HEK293 (cell line): ENCODE results near the gene EIF2S3.

Experiments
- SP7 ChIP-seq: fragments of 450-650 bp; formaldehyde crosslinking; IDR thresholded peaks from 2 replicates; pipeline ENCODE4 v1.5.1; 2016; ENCODE audit warnings: missing biosample characterization, missing genetic modification characterization
- ZNF302 ChIP-seq: fragments of 450-650 bp; formaldehyde crosslinking; IDR thresholded peaks from 2 replicates; pipeline ENCODE4 v1.5.1; 2016; ENCODE audit warnings: missing biosample characterization, missing genetic modification characterization, low read depth
- ZNF404 ChIP-seq: fragments of 450-650 bp; formaldehyde crosslinking; IDR thresholded peaks from 2 replicates; pipeline ENCODE4 v1.5.1; 2017; ENCODE audit warnings: missing biosample characterization, missing genetic modification characterization
- ZNF707 ChIP-seq: fragments of 450-650 bp; formaldehyde crosslinking; IDR thresholded peaks from 2 replicates; pipeline ENCODE4 v1.5.1; 2016; ENCODE audit warnings: missing biosample characterization, missing genetic modification characterization
- TF ChIP-seq, protein P1 (sequence below): fragments of 450-650 bp; formaldehyde crosslinking; IDR thresholded peaks from 2 replicates; pipeline ENCODE4 v1.5.1; 2016; ENCODE audit warnings: missing biosample characterization, missing genetic modification characterization
- TF ChIP-seq, protein P2 (sequence below): fragments of 450-650 bp; formaldehyde crosslinking; IDR thresholded peaks from 2 replicates; pipeline ENCODE4 v1.5.1; 2016; ENCODE audit warnings: missing biosample characterization, missing genetic modification characterization
- TF ChIP-seq, protein P3 (sequence below): fragments of 450-650 bp; formaldehyde crosslinking; IDR thresholded peaks from 2 replicates; pipeline ENCODE4 v1.5.1; 2016; ENCODE audit warnings: missing biosample characterization, missing genetic modification characterization, low read depth
- TF ChIP-seq, protein P4 (sequence below): fragments of 450-650 bp; formaldehyde crosslinking; IDR thresholded peaks from 2 replicates; pipeline ENCODE4 v1.5.1; 2017; ENCODE audit warnings: missing biosample characterization, missing genetic modification characterization

DNA sequence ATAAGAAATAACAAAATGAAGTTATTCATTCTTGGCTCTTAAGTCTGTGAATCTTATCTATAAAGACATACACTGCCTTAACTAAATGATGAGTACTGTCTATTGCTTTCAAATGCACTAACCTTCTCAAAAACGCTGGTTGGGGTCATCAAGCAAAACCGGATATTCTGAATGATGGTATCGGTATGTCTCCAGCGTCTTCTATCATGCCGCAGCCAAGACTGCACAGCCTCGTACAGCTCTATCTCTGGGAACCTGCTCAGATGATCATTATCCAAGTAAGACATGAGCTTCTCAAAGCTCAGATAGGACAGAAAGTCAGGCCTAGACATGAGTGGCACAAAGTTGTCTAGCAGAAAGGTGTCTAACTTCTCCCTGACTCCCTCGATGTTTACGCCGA is 48.9 kb upstream of the EIF2S3 start:
- TF ChIP-seq, protein P1, sequence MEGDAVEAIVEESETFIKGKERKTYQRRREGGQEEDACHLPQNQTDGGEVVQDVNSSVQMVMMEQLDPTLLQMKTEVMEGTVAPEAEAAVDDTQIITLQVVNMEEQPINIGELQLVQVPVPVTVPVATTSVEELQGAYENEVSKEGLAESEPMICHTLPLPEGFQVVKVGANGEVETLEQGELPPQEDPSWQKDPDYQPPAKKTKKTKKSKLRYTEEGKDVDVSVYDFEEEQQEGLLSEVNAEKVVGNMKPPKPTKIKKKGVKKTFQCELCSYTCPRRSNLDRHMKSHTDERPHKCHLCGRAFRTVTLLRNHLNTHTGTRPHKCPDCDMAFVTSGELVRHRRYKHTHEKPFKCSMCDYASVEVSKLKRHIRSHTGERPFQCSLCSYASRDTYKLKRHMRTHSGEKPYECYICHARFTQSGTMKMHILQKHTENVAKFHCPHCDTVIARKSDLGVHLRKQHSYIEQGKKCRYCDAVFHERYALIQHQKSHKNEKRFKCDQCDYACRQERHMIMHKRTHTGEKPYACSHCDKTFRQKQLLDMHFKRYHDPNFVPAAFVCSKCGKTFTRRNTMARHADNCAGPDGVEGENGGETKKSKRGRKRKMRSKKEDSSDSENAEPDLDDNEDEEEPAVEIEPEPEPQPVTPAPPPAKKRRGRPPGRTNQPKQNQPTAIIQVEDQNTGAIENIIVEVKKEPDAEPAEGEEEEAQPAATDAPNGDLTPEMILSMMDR (tag by site-specific recombination): no peak
- TF ChIP-seq, protein P2, sequence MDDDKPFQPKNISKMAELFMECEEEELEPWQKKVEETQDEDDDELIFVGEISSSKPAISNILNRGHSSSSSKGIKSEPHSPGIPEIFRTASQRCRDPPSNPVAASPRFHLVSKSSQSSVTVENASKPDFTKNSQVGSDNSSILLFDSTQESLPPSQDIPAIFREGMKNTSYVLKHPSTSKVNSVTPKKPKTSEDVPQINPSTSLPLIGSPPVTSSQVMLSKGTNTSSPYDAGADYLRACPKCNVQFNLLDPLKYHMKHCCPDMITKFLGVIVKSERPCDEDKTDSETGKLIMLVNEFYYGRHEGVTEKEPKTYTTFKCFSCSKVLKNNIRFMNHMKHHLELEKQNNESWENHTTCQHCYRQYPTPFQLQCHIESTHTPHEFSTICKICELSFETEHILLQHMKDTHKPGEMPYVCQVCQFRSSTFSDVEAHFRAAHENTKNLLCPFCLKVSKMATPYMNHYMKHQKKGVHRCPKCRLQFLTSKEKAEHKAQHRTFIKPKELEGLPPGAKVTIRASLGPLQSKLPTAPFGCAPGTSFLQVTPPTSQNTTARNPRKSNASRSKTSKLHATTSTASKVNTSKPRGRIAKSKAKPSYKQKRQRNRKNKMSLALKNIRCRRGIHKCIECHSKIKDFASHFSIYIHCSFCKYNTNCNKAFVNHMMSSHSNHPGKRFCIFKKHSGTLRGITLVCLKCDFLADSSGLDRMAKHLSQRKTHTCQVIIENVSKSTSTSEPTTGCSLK (tag by site-specific recombination): no peak
- TF ChIP-seq ZNF404 (tag by site-specific recombination) (no peak), ZNF707 (tag by site-specific recombination) (no peak), ZNF302 (tag by site-specific recombination) (no peak), SP7 (tag by site-specific recombination) (no peak)
- TF ChIP-seq, protein P3, sequence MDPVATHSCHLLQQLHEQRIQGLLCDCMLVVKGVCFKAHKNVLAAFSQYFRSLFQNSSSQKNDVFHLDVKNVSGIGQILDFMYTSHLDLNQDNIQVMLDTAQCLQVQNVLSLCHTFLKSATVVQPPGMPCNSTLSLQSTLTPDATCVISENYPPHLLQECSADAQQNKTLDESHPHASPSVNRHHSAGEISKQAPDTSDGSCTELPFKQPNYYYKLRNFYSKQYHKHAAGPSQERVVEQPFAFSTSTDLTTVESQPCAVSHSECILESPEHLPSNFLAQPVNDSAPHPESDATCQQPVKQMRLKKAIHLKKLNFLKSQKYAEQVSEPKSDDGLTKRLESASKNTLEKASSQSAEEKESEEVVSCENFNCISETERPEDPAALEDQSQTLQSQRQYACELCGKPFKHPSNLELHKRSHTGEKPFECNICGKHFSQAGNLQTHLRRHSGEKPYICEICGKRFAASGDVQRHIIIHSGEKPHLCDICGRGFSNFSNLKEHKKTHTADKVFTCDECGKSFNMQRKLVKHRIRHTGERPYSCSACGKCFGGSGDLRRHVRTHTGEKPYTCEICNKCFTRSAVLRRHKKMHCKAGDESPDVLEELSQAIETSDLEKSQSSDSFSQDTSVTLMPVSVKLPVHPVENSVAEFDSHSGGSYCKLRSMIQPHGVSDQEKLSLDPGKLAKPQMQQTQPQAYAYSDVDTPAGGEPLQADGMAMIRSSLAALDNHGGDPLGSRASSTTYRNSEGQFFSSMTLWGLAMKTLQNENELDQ (tag by site-specific recombination): no peak
- TF ChIP-seq, protein P4, sequence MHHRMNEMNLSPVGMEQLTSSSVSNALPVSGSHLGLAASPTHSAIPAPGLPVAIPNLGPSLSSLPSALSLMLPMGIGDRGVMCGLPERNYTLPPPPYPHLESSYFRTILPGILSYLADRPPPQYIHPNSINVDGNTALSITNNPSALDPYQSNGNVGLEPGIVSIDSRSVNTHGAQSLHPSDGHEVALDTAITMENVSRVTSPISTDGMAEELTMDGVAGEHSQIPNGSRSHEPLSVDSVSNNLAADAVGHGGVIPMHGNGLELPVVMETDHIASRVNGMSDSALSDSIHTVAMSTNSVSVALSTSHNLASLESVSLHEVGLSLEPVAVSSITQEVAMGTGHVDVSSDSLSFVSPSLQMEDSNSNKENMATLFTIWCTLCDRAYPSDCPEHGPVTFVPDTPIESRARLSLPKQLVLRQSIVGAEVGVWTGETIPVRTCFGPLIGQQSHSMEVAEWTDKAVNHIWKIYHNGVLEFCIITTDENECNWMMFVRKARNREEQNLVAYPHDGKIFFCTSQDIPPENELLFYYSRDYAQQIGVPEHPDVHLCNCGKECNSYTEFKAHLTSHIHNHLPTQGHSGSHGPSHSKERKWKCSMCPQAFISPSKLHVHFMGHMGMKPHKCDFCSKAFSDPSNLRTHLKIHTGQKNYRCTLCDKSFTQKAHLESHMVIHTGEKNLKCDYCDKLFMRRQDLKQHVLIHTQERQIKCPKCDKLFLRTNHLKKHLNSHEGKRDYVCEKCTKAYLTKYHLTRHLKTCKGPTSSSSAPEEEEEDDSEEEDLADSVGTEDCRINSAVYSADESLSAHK (tag by site-specific recombination): no peak
